A549 treated with ZK216348 at 1 μM for 4 hours (cell line): ENCODE measurements around the gene ADO. TPM values are rescaled to one million over a fixed set of nuclear protein-coding genes. Genes with fewer than 3 reads are reported as not detected.

ENCODE experiments used
- total RNA-seq: library from RNA; stranded (reverse); fragments of 200-300 nt; extraction: Qiagen RNA extraction; gene quantifications from 5 replicates; pipeline ENCODE4 v1.2.3, GENCODE V29; 2022; ENCODE audit warnings: low read depth

The ADO gene
- 12.0 to 23.2 TPM (median 20.0 TPM) in 5 replicates for total RNA-seq

DNA sequence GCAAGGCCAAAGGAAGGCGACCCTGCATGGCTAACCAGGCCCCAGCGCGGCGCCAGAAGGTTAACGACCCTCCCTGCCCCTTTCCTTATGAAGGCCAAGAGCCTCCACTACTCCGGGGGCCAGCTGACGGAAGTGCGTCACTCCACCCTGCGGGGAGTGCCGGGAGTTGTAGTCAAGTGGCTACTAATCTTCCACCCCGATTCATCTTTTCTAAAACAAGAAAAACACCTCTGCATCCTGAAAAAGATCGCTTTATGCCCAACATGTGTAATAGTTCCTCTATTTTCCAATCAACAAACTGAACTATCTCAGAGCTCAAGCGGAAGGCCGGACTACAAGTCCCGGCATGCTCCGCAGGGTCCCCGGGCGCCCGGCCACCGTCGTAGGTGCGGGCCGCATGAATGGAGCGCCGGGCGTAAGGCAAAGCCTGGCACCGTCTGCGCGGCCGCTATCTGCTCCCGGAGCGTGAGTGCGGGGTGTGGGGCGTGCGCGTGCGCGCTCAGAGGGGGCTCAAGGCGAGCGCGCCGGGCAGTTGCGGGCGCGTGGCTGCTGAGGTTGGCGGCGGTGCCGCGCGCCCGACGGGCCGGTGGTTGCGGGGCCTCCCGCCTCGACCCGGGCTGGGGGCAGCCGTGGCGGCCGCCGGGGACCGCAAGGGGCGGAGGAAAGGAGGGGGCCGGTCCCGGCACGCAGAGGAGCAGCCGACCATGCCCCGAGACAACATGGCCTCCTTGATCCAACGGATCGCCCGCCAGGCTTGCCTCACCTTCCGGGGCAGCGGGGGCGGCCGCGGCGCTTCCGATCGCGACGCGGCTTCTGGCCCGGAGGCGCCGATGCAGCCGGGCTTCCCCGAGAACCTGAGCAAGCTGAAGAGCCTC is at the start of gene ADO:
TSS of gene ADO (plus strand) at position 365 of the 875 bp plus-strand sequence. CDS start at position 705, 340 bp downstream.

DNA sequence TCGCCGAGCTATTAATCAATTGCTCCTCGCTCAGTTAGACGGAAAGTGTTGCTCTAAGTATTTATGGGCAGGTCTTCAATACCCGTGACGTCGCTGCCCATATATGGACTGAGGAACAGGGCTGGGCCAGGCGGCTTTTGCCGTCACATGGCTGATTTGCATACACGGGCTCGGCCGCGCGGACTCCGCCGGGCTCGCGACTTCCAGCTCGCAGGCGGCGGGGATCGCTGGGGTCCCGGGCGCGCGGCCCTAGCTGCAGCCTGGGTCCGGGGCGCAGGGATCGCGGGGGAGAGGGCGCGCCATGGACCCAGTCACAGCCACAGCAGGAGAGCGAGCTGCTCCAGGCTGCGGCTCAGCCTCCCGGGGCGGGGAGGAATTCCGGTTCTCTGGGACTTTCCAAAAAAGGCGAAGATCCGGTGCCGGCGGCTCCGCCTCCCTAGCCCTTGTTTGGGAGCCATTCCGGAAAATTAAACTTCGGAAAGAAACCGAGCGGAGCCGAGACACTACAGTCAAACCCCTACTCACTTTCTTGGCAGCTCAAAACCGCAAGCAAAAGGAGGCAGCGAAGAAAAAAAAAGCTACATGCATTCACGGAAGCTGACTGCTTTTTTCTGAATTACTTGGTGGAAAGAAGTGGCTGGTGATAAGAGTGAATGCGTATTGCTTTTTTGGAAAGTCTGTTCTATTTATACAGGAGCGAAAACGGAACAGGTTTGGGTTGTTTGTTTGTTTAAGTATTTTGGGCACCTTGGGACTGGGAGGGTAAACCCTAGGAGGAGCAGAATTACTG is 12.0 kb downstream of the ADO start, which contains the start of gene EGR2:
TSS of gene EGR2 (minus strand) at position 36 of the 790 bp plus-strand sequence. CDS start 337 bp downstream, outside the sequence.

Other genes starting within 250 kb of the ADO start
- gene EGR2, start 11.6 kb downstream of the ADO start, total RNA-seq: 0.26 to 0.54 TPM (median 0.43 TPM) in 5 replicates